ENCODE measurements around the gene SCN2B.

SCN2B gene

GRCh38 chr11:118151431-118151830, 25.0 kb downstream of the SCN2B start:
- peaks cover 100% of the 10 kb centered on the region for H3K27me3 ChIP-seq
- H3K9me3 ChIP-seq = no peaks in the 10 kb centered on the region
- H3K4me3 ChIP-seq (ENCODE audit: low read depth in 1 of 2, low read length in 1 of 2) = no peak overlapping the region
- H3K36me3 ChIP-seq = no peaks in the 10 kb centered on the region
- peaks cover 0 to 11% of the 10 kb centered on the region in 2 experiments for H3K4me1 ChIP-seq (ENCODE audit: control insufficient read depth in 1 of 2, insufficient read depth in 1 of 2, low read depth in 1 of 2, low read length in 1 of 2)
- no peak overlapping the region for H3K27ac ChIP-seq
- TF ChIP-seq CTCF (IDR thresholded peaks at IDR 0.05) = no peak

- Histone ChIP-seq H3K9me3 (no peaks in the 10 kb centered on the region), H3K4me1 (ENCODE audit: control insufficient read depth in 1 of 2, insufficient read depth in 1 of 2, low read depth in 1 of 2, low read length in 1 of 2) (peaks cover 6 to 26% of the 10 kb centered on the region in 2 experiments), H3K27me3 (peaks cover 94% of the 10 kb centered on the region), H3K27ac (no peak overlapping the region), H3K4me3 (ENCODE audit: low read depth in 1 of 2, low read length in 1 of 2) (no peak overlapping the region), H3K36me3 (no peaks in the 10 kb centered on the region)
- TF ChIP-seq CTCF (IDR thresholded peaks at IDR 0.05) = no peak
These were observed 26.9 kb downstream of the SCN2B start for GRCh38 chr11:118149493-118149892.

GRCh38 chr11:118148856-118149255, 27.6 kb downstream of the SCN2B start:
- Histone ChIP-seq H3K27ac (no peak overlapping the region), H3K36me3 (no peaks in the 10 kb centered on the region), H3K4me3 (ENCODE audit: low read depth in 1 of 2, low read length in 1 of 2) (no peak overlapping the region), H3K4me1 (ENCODE audit: control insufficient read depth in 1 of 2, insufficient read depth in 1 of 2, low read depth in 1 of 2, low read length in 1 of 2) (peaks cover 6 to 26% of the 10 kb centered on the region in 2 experiments), H3K9me3 (no peaks in the 10 kb centered on the region), H3K27me3 (peaks cover 91% of the 10 kb centered on the region)
- TF ChIP-seq CTCF (IDR thresholded peaks at IDR 0.05) = no peak

GRCh38 chr11:118148240-118148639, 28.2 kb downstream of the SCN2B start:
- Histone ChIP-seq H3K4me1 (ENCODE audit: control insufficient read depth in 1 of 2, insufficient read depth in 1 of 2, low read depth in 1 of 2, low read length in 1 of 2) (peaks cover 10 to 25% of the 10 kb centered on the region in 2 experiments), H3K27ac (no peak overlapping the region), H3K9me3 (no peaks in the 10 kb centered on the region), H3K4me3 (ENCODE audit: low read depth in 1 of 2, low read length in 1 of 2) (no peak overlapping the region), H3K36me3 (no peaks in the 10 kb centered on the region), H3K27me3 (peaks cover 85% of the 10 kb centered on the region)
- no peak for TF ChIP-seq CTCF (IDR thresholded peaks at IDR 0.05)

- Histone ChIP-seq H3K4me3 (ENCODE audit: low read depth in 1 of 2, low read length in 1 of 2) (no peak overlapping the region), H3K27me3 (peaks cover 78% of the 10 kb centered on the region), H3K4me1 (ENCODE audit: control insufficient read depth in 1 of 2, insufficient read depth in 1 of 2, low read depth in 1 of 2, low read length in 1 of 2) (peaks cover 17 to 25% of the 10 kb centered on the region in 2 experiments), H3K9me3 (no peaks in the 10 kb centered on the region), H3K36me3 (no peaks in the 10 kb centered on the region), H3K27ac (no peak overlapping the region)
- no peak for TF ChIP-seq CTCF (IDR thresholded peaks at IDR 0.05)
These were observed 28.9 kb downstream of the SCN2B start for GRCh38 chr11:118147502-118147901.

- H3K9me3 ChIP-seq = no peaks in the 10 kb centered on the region
- TF ChIP-seq CTCF (IDR thresholded peaks at IDR 0.05) = no peak
- H3K27me3 ChIP-seq = peaks cover 68% of the 10 kb centered on the region
- no peak overlapping the region for H3K27ac ChIP-seq
- H3K36me3 ChIP-seq = no peaks in the 10 kb centered on the region
- no peak overlapping the region for H3K4me3 ChIP-seq (ENCODE audit: low read depth in 1 of 2, low read length in 1 of 2)
- H3K4me1 ChIP-seq (ENCODE audit: control insufficient read depth in 1 of 2, insufficient read depth in 1 of 2, low read depth in 1 of 2, low read length in 1 of 2) = peaks cover 24 to 31% of the 10 kb centered on the region in 2 experiments
These were observed 29.9 kb downstream of the SCN2B start for GRCh38 chr11:118146554-118146953.

All from neutrophil (primary cell).